Measurements from ENCODE around the gene UNC5C.

UNC5C gene

GRCh38 chr4:95255396-95256107 lies 293.2 kb downstream of the UNC5C start:
- DNase-seq: no peak

- no peak for DNase-seq
These were observed 297.2 kb downstream of the UNC5C start for GRCh38 chr4:95251568-95251967.

- no peak for DNase-seq
These were observed 298.1 kb downstream of the UNC5C start for GRCh38 chr4:95250544-95251137.

- no peak for DNase-seq
These were observed 299.2 kb downstream of the UNC5C start for GRCh38 chr4:95249426-95250021.

- no peak for DNase-seq
These were observed 299.9 kb downstream of the UNC5C start for GRCh38 chr4:95248720-95249425.

- DNase-seq: no peak
These were observed 304.9 kb downstream of the UNC5C start for GRCh38 chr4:95243892-95244291.

GRCh38 chr4:95238554-95238953 lies 310.2 kb downstream of the UNC5C start:
- no peak for DNase-seq

- no peak for DNase-seq
These were observed 316.2 kb downstream of the UNC5C start for GRCh38 chr4:95232358-95233156.

GRCh38 chr4:95231681-95232080 lies 317.1 kb downstream of the UNC5C start:
- no peak for DNase-seq

GRCh38 chr4:95225849-95226248 lies 322.9 kb downstream of the UNC5C start:
- no peak for DNase-seq

GRCh38 chr4:95224402-95224801 lies 324.4 kb downstream of the UNC5C start:
- no peak for DNase-seq

GRCh38 chr4:95220205-95221175 lies 328.3 kb downstream of the UNC5C start:
- DNase-seq: no peak

- DNase-seq: no peak
These were observed 329.7 kb downstream of the UNC5C start for GRCh38 chr4:95219109-95219508.

GRCh38 chr4:95217197-95217596 lies 331.6 kb downstream of the UNC5C start:
- no peak for DNase-seq

GRCh38 chr4:95216636-95217035 lies 332.1 kb downstream of the UNC5C start:
- DNase-seq: no peak

- no peak for DNase-seq
These were observed 332.7 kb downstream of the UNC5C start for GRCh38 chr4:95215991-95216605.

- DNase-seq: no peak
These were observed 333.7 kb downstream of the UNC5C start for GRCh38 chr4:95215043-95215442.

GRCh38 chr4:95214408-95214807 lies 334.4 kb downstream of the UNC5C start:
- DNase-seq: no peak

- DNase-seq: no peak
These were observed 335.4 kb downstream of the UNC5C start for GRCh38 chr4:95213366-95213765.

- DNase-seq: no peak
These were observed 336.1 kb downstream of the UNC5C start for GRCh38 chr4:95212692-95213091.

- DNase-seq: no peak
These were observed 338.8 kb downstream of the UNC5C start for GRCh38 chr4:95209927-95210326.
